GM06990 (cell line): ENCODE measurements around the gene NCBP2L.

Experiments used
- DNase-seq: peaks from one replicate; pipeline ENCODE4 v3.0.0-alpha.2; 2011; ENCODE audit not compliant: insufficient read length; ENCODE audit errors: extremely low read depth
- H3K27me3 ChIP-seq: replicated peaks from 2 replicates; pipeline ENCODE4 v1.6.0; 2011; ENCODE audit warnings: low read length; ENCODE audit not compliant: control insufficient read depth, insufficient read depth
- H3K36me3 ChIP-seq: 2 replicates; pipeline ENCODE4 v1.5.1; 2011; ENCODE audit warnings: low read length; ENCODE audit not compliant: control insufficient read depth, insufficient read depth
- H3K4me3 ChIP-seq: replicated peaks from 2 replicates; pipeline ENCODE4 v1.5.1; 2011; ENCODE audit warnings: low read depth, mild to moderate bottlenecking, control low read depth, low read length
- CTCF ChIP-seq: IDR thresholded peaks from 2 replicates; pipeline ENCODE4 v1.5.1; 2011; ENCODE audit warnings: low read length, control low read depth, mild to moderate bottlenecking, inconsistent platforms; ENCODE audit not compliant: insufficient read depth, poor library complexity, severe bottlenecking

The NCBP2L gene

DNA sequence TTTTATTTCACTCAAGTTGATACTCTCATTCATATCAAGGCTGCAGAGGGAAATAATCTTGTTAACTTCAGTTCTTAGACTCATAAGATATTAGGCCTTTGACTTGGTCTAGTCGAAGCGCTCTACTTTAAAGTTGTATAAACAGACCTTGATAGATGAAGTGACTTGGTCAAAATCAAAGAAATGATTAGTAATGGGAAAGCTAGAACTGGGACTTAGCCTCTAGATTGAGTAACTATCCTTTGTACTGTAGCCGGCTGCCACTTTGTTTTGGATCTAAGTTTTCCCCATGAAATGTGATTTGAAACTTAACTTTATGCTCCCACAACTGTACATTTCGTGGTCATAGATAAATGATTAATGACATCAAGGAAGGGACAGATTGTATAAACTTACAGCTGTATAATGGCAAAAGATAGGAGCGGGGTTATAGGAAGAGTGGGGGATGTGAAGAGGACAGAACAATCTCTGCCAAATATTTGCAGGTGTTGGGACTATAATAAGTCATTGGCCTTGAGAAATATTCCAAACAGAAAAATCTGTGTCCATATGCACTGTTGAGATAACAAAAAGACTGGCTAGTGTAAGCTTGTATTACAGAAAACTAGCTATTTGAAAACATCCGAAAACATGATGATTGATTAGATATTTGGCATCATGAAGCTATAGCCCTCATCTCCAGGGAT is 65.3 kb downstream of the NCBP2L start:
- H3K36me3 ChIP-seq: no peaks in the 10 kb centered on the region
- H3K4me3 ChIP-seq: no peak overlapping the region
- TF ChIP-seq CTCF: no peak
- H3K27me3 ChIP-seq: no peaks in the 10 kb centered on the region
- DNase-seq: no peak
